Hepatocyte (in vitro differentiated cells): Measurements from ENCODE around the gene DNM2. TPM values are rescaled to one million over a fixed set of nuclear protein-coding genes. Genes with fewer than 3 reads are reported as not detected.
A peak's percentile ranks its signal among the peaks of the same experiment; 100 is the strongest.

ENCODE experiments used
- DNase-seq: peaks from one replicate; pipeline ENCODE4 v3.0.0-alpha.2; 2016; ENCODE audit warnings: low spot score
- H2AFZ ChIP-seq: fragments of 200-600 bp; sonication (generic); 2 replicates; pipeline ENCODE4 v1.6.0; 2016; ENCODE audit warnings: antibody characterized with exemption, mild to moderate bottlenecking
- H3K27ac ChIP-seq: fragments of 200-600 bp; sonication (generic); 2 replicates; pipeline ENCODE4 v1.5.1; 2016; ENCODE audit warnings: mild to moderate bottlenecking
- H3K27me3 ChIP-seq: fragments of 200-600 bp; sonication (generic); 2 replicates; pipeline ENCODE4 v1.6.1; 2016
- H3K36me3 ChIP-seq: fragments of 200-600 bp; sonication (generic); replicated peaks from 2 replicates; pipeline ENCODE4 v1.5.1; 2016; ENCODE audit warnings: low read depth; ENCODE audit not compliant: insufficient read depth
- H3K4me1 ChIP-seq: fragments of 200-600 bp; sonication (generic); 2 replicates; pipeline ENCODE4 v1.5.1; 2016; ENCODE audit warnings: mild to moderate bottlenecking, moderate library complexity; ENCODE audit not compliant: insufficient read depth
- H3K4me2 ChIP-seq: fragments of 200-600 bp; sonication (generic); 2 replicates; pipeline ENCODE4 v1.6.0; 2016
- H3K4me3 ChIP-seq: fragments of 200-600 bp; sonication (generic); 2 replicates; pipeline ENCODE4 v1.5.1; 2016; ENCODE audit warnings: mild to moderate bottlenecking
- H3K79me2 ChIP-seq: fragments of 200-600 bp; sonication (generic); 2 replicates; pipeline ENCODE4 v1.6.0; 2017; ENCODE audit warnings: mild to moderate bottlenecking
- H3K9me2 ChIP-seq: fragments of 200-600 bp; sonication (generic); replicated peaks from 2 replicates; pipeline ENCODE4 v1.6.0; 2017; ENCODE audit warnings: mild to moderate bottlenecking; ENCODE audit not compliant: insufficient read depth
- H3K9me3 ChIP-seq: fragments of 200-600 bp; sonication (generic); 2 replicates; pipeline ENCODE4 v1.5.1; 2016; ENCODE audit warnings: low read depth, mild to moderate bottlenecking
- H4K20me1 ChIP-seq: fragments of 200-600 bp; sonication (generic); 2 replicates; pipeline ENCODE4 v1.6.0; 2016; ENCODE audit warnings: mild to moderate bottlenecking; ENCODE audit not compliant: insufficient read depth, poor library complexity, severe bottlenecking
- EZH2 ChIP-seq: fragments of 200-600 bp; sonication (generic); IDR thresholded peaks from 2 replicates; pipeline ENCODE4 v1.6.1; 2016; ENCODE audit warnings: antibody characterized with exemption, mild to moderate bottlenecking, borderline replicate concordance
- EZH2phosphoT487 ChIP-seq: fragments of 200-600 bp; sonication (generic); IDR thresholded peaks from one replicate; pipeline ENCODE4 v1.6.1; 2018; ENCODE audit warnings: antibody characterized with exemption, mild to moderate bottlenecking, low read depth, moderate library complexity; ENCODE audit not compliant: unreplicated experiment, severe bottlenecking
- WGBS: methylation state at CpG from one replicate; pipeline ENCODE4 v1.1.6; 2016; ENCODE audit warnings: low lambda C conversion rate; ENCODE audit errors: missing lambda C conversion rate; 5-methylcytosine and 5-hydroxymethylcytosine counted together
- polyA plus RNA-seq: library from polyadenylated mRNA; unstranded; fragments of >200 nt; fragmentation: Nextera tagmentation; extraction: Ambion mirVana; gene quantifications from 2 replicates; pipeline ENCODE4 v1.2.1, GENCODE V29; 2016
- total RNA-seq: library from RNA; depleted of rRNA; stranded (reverse); fragments of >200 nt; gene quantifications from 2 replicates; pipeline ENCODE4 v1.2.3, GENCODE V29; 2014
- TF ChIP-seq, protein P1 (sequence below): fragments of 200-600 bp; sonication (generic); IDR thresholded peaks from 2 replicates; pipeline ENCODE4 v1.5.1; 2016; ENCODE audit warnings: antibody characterized with exemption, mild to moderate bottlenecking; ENCODE audit not compliant: poor library complexity

Gene DNM2
- total and polyA plus RNA-seq, 2 experiments from 2014 or later: 93.9 to 130 TPM

DNA sequence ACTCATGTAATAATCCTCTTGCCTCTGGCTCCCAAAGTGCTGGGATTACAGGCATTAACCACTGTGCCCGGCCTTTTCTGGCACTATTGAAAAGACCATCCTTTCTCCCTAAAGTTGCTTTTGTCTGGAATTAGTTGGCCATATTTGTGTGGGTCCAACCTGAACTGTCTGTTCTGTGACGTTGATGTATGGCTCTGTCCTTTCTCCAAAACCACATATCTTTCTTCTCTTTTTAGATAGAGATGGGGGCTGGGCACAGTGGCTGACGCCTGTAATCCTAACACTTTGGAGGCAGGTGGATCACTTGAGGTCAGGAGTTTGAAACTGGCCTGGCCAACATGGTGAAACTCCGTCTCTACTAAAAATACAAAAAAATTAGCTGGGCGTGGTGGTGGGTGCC lies 17.9 kb downstream of the DNM2 start:
- TF ChIP-seq EZH2 (no peak), EZH2phosphoT487 (no peak)
- TF ChIP-seq, protein P1, sequence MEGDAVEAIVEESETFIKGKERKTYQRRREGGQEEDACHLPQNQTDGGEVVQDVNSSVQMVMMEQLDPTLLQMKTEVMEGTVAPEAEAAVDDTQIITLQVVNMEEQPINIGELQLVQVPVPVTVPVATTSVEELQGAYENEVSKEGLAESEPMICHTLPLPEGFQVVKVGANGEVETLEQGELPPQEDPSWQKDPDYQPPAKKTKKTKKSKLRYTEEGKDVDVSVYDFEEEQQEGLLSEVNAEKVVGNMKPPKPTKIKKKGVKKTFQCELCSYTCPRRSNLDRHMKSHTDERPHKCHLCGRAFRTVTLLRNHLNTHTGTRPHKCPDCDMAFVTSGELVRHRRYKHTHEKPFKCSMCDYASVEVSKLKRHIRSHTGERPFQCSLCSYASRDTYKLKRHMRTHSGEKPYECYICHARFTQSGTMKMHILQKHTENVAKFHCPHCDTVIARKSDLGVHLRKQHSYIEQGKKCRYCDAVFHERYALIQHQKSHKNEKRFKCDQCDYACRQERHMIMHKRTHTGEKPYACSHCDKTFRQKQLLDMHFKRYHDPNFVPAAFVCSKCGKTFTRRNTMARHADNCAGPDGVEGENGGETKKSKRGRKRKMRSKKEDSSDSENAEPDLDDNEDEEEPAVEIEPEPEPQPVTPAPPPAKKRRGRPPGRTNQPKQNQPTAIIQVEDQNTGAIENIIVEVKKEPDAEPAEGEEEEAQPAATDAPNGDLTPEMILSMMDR: no peak
- Histone ChIP-seq H3K9me3 (no peaks in the 10 kb centered on the region), H2AFZ (no peak overlapping the region), H3K27ac (no peak overlapping the region), H3K4me3 (no peak overlapping the region), H3K27me3 (no peaks in the 10 kb centered on the region), H3K9me2 (no peaks in the 10 kb centered on the region), H3K4me1 (no peaks in the 10 kb centered on the region), H3K36me3 (no peaks in the 10 kb centered on the region), H3K79me2 (peaks cover 99% of the 10 kb centered on the region), H4K20me1 (peaks cover 9% of the 10 kb centered on the region), H3K4me2 (no peak overlapping the region)
- 85% methylated on average over 5 of the region's 5 CpGs for WGBS
- DNase-seq: no peak

DNA sequence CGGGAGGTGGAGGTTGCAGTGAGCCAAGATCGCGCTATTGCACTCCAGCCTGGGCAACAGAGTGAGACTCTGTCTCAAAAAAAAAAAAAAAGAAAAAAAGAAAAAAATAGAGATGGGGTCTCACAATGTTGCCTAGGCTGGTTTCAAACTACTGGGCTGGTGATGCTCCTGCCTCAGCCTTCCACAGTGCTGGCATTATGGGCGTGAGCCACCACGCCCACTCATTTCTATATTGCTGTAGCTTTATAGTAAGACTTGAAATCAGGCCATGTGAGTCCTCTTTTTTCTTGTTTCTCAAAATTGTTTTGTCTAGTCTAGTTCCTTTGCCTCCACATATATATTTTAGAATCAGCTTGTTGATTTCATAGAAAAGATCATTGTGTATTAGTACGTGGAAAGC lies 18.3 kb downstream of the DNM2 start:
- Histone ChIP-seq H3K79me2 (peaks cover 96% of the 10 kb centered on the region), H2AFZ (no peak overlapping the region), H3K4me1 (no peaks in the 10 kb centered on the region), H3K4me2 (no peak overlapping the region), H3K27me3 (no peaks in the 10 kb centered on the region), H3K36me3 (no peaks in the 10 kb centered on the region), H3K27ac (peak overlapping the region; percentile 23), H3K9me2 (no peaks in the 10 kb centered on the region), H3K9me3 (no peaks in the 10 kb centered on the region), H3K4me3 (no peak overlapping the region), H4K20me1 (peaks cover 9% of the 10 kb centered on the region)
- WGBS: 99% methylated on average over 6 of the region's 6 CpGs
- DNase-seq: no peak
- TF ChIP-seq EZH2: no peak
- TF ChIP-seq, protein P1: no peak

DNA sequence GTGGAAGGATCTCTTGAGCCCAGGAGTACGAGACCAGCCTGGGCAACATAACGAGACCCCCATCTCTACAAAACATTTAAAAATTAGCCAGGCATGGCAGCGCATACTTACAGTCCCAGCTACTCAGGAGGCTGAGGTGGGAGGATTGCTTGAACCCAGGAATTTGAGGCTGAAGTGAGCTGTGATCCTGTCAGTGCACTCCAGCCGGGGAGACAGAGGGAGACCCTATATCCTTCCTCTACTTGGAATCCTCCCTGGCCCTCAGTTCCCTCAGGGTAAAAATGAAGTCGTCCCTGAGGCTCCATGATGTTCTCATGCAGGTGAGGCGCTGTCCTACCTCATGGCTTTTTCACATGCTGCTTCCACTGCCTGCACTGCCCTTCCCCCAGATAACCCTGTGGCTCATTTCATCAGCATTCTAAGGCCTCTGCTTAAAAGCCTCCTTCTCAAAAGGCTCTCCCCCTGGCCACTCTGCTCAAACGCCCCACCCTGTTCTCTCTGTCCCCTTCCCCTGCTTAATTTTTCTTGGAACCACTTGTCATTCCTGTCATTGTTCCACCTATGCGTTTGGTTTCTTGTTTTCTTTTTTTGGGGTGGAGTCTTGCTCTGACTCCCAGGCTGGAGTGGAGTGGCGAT lies 19.2 kb downstream of the DNM2 start:
- no peaks in the 10 kb centered on the region for H3K27me3 ChIP-seq
- WGBS: 87% methylated on average over 9 of the region's 9 CpGs
- H2AFZ ChIP-seq: no peak overlapping the region
- peak overlapping the region; percentile 34 for H3K27ac ChIP-seq
- H4K20me1 ChIP-seq: peaks cover 10% of the 10 kb centered on the region
- no peak for TF ChIP-seq EZH2
- TF ChIP-seq, protein P1: no peak
- TF ChIP-seq EZH2phosphoT487: no peak
- no peaks in the 10 kb centered on the region for H3K36me3 ChIP-seq
- peaks cover 2% of the 10 kb centered on the region for H3K4me1 ChIP-seq
- H3K9me3 ChIP-seq: no peaks in the 10 kb centered on the region
- no peak overlapping the region for H3K4me2 ChIP-seq
- no peak for DNase-seq
- H3K9me2 ChIP-seq: no peaks in the 10 kb centered on the region
- no peak overlapping the region for H3K4me3 ChIP-seq
- peaks cover 95% of the 10 kb centered on the region for H3K79me2 ChIP-seq

DNA sequence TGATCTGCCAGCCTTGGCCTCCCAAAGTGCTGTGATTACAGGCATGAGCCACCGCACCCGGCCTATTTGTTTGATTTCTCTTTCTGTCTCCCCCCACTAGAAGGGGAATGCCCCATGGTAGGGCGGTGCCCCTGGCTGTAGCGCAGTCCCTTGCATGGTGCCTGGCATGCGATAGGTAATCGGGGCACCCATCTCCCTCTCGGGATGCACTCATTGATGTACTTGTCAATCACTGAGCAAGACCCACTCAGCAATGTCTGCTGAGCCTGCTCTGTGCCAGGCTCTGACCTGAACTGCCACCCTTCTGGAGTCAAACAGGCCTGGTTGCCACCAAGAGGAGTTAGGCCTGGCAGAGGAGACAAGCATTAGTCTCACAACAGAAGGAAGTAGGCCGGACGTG lies 19.8 kb downstream of the DNM2 start:
- H3K9me2 ChIP-seq: no peaks in the 10 kb centered on the region
- no peak overlapping the region for H3K4me3 ChIP-seq
- H3K36me3 ChIP-seq: no peaks in the 10 kb centered on the region
- no peak overlapping the region for H3K4me2 ChIP-seq
- peaks cover 8% of the 10 kb centered on the region for H3K4me1 ChIP-seq
- H2AFZ ChIP-seq: no peak overlapping the region
- 95% methylated on average over 9 of the region's 9 CpGs for WGBS
- TF ChIP-seq EZH2: no peak
- H4K20me1 ChIP-seq: peaks cover 16% of the 10 kb centered on the region
- DNase-seq: no peak
- peak overlapping the region; percentile 34 for H3K27ac ChIP-seq
- H3K79me2 ChIP-seq: peaks cover 95% of the 10 kb centered on the region
- H3K9me3 ChIP-seq: no peaks in the 10 kb centered on the region
- no peaks in the 10 kb centered on the region for H3K27me3 ChIP-seq
